ENCODE measurements around the gene POC1A. TPM values are rescaled to one million over a fixed set of nuclear protein-coding genes. Genes with fewer than 3 reads are reported as not detected.

The POC1A gene
- total and polyA plus RNA-seq, 2 experiments from 2014 or later, result 19.1 to 26.7 TPM

DNA sequence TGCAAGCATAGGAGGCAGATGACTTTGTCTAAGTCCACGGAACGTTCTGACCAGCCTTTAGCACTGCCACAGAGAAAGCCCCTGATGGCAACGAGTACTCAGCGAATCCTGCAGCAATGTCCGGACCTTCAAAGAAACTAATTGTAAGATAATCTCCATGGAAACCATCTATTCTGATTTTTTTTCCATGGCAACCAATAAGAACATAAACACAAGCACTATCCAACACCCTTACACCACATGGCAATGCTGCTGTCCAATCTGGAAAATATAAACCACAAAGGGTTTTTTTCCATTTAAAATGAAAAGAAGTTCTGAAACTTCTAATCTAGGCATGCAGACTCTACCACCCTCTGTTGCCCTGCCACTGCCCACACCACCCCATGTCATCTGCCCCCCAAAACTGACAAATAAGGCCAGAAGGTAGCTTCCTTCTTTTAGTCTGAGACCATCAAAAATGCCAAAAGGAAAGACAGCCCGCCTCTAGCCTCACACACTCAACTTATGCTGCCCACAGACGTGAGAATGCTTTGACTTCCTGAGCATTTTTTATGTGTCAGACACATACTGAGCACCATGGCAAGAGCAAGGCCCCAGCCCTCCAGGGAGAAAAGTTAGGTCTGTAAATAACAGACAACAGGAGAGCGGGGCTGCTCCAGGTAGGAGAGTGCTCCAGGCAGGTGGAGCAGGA, 44.5 kb downstream of the POC1A start:
- no peaks in the 10 kb centered on the region for H3F3A ChIP-seq (replicated peaks; ENCODE audit: low read depth)
- no peaks in the 10 kb centered on the region; the same call in 2 of the 3 replicates for H3K4me1 Mint-ChIP-seq
- H3K9me3 Mint-ChIP-seq, result no peaks in the 10 kb centered on the region
- H3K4me3 ChIP-seq, result no peak overlapping the region
- H3K36me3 Mint-ChIP-seq (ENCODE audit: low read depth), result peaks cover 23% of the 10 kb centered on the region
- H3K36me3 ChIP-seq (ENCODE audit: insufficient read depth), result no peaks in the 10 kb centered on the region; the same call in 1 of the 2 replicates
- H3K9me2 ChIP-seq (ENCODE audit: insufficient read depth), result no peaks in the 10 kb centered on the region
- ATAC-seq, result no peak
- H3K4me2 ChIP-seq, result no peak overlapping the region
- TF ChIP-seq, protein P1, sequence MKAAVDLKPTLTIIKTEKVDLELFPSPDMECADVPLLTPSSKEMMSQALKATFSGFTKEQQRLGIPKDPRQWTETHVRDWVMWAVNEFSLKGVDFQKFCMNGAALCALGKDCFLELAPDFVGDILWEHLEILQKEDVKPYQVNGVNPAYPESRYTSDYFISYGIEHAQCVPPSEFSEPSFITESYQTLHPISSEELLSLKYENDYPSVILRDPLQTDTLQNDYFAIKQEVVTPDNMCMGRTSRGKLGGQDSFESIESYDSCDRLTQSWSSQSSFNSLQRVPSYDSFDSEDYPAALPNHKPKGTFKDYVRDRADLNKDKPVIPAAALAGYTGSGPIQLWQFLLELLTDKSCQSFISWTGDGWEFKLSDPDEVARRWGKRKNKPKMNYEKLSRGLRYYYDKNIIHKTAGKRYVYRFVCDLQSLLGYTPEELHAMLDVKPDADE (IDR thresholded peaks at IDR 0.05), result no peak
- TF ChIP-seq REST (IDR thresholded peaks at IDR 0.05; ENCODE audit: unreplicated experiment), result no peak
- TF ChIP-seq CREB1 (CRISPR knock-in tag; IDR thresholded peaks at IDR 0.05; ENCODE audit: low read depth), result no peak
- TF ChIP-seq STAT1 (IDR thresholded peaks at IDR 0.05; ENCODE audit: unreplicated experiment), result no peak
- TF ChIP-seq, protein P2, sequence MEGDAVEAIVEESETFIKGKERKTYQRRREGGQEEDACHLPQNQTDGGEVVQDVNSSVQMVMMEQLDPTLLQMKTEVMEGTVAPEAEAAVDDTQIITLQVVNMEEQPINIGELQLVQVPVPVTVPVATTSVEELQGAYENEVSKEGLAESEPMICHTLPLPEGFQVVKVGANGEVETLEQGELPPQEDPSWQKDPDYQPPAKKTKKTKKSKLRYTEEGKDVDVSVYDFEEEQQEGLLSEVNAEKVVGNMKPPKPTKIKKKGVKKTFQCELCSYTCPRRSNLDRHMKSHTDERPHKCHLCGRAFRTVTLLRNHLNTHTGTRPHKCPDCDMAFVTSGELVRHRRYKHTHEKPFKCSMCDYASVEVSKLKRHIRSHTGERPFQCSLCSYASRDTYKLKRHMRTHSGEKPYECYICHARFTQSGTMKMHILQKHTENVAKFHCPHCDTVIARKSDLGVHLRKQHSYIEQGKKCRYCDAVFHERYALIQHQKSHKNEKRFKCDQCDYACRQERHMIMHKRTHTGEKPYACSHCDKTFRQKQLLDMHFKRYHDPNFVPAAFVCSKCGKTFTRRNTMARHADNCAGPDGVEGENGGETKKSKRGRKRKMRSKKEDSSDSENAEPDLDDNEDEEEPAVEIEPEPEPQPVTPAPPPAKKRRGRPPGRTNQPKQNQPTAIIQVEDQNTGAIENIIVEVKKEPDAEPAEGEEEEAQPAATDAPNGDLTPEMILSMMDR (conservative IDR thresholded peaks at IDR 0.05; ENCODE audit: low read depth in 2 of 2), result no peak
- no peak for TF ChIP-seq POLR2AphosphoS5 (IDR thresholded peaks at IDR 0.05; ENCODE audit: low read depth)
- TF ChIP-seq NANOG (IDR thresholded peaks at IDR 0.05; ENCODE audit: borderline replicate concordance), result no peak
- TF ChIP-seq, protein P3, sequence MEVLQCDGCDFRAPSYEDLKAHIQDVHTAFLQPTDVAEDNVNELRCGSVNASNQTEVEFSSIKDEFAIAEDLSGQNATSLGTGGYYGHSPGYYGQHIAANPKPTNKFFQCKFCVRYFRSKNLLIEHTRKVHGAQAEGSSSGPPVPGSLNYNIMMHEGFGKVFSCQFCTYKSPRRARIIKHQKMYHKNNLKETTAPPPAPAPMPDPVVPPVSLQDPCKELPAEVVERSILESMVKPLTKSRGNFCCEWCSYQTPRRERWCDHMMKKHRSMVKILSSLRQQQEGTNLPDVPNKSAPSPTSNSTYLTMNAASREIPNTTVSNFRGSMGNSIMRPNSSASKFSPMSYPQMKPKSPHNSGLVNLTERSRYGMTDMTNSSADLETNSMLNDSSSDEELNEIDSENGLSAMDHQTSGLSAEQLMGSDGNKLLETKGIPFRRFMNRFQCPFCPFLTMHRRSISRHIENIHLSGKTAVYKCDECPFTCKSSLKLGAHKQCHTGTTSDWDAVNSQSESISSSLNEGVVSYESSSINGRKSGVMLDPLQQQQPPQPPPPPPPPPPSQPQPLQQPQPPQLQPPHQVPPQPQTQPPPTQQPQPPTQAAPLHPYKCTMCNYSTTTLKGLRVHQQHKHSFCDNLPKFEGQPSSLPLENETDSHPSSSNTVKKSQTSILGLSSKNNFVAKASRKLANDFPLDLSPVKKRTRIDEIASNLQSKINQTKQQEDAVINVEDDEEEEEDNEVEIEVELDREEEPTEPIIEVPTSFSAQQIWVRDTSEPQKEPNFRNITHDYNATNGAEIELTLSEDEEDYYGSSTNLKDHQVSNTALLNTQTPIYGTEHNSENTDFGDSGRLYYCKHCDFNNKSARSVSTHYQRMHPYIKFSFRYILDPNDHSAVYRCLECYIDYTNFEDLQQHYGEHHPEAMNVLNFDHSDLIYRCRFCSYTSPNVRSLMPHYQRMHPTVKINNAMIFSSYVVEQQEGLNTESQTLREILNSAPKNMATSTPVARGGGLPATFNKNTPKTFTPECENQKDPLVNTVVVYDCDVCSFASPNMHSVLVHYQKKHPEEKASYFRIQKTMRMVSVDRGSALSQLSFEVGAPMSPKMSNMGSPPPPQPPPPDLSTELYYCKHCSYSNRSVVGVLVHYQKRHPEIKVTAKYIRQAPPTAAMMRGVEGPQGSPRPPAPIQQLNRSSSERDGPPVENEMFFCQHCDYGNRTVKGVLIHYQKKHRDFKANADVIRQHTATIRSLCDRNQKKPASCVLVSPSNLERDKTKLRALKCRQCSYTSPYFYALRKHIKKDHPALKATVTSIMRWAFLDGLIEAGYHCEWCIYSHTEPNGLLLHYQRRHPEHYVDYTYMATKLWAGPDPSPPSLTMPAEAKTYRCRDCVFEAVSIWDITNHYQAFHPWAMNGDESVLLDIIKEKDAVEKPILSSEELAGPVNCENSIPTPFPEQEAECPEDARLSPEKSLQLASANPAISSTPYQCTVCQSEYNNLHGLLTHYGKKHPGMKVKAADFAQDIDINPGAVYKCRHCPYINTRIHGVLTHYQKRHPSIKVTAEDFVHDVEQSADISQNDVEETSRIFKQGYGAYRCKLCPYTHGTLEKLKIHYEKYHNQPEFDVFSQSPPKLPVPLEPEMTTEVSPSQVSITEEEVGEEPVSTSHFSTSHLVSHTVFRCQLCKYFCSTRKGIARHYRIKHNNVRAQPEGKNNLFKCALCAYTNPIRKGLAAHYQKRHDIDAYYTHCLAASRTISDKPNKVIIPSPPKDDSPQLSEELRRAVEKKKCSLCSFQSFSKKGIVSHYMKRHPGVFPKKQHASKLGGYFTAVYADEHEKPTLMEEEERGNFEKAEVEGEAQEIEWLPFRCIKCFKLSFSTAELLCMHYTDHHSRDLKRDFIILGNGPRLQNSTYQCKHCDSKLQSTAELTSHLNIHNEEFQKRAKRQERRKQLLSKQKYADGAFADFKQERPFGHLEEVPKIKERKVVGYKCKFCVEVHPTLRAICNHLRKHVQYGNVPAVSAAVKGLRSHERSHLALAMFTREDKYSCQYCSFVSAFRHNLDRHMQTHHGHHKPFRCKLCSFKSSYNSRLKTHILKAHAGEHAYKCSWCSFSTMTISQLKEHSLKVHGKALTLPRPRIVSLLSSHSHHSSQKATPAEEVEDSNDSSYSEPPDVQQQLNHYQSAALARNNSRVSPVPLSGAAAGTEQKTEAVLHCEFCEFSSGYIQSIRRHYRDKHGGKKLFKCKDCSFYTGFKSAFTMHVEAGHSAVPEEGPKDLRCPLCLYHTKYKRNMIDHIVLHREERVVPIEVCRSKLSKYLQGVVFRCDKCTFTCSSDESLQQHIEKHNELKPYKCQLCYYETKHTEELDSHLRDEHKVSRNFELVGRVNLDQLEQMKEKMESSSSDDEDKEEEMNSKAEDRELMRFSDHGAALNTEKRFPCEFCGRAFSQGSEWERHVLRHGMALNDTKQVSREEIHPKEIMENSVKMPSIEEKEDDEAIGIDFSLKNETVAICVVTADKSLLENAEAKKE (CRISPR knock-in tag; IDR thresholded peaks at IDR 0.05), result no peak
- TF ChIP-seq JUNB (IDR thresholded peaks at IDR 0.05; ENCODE audit: unreplicated experiment), result no peak
- TF ChIP-seq ZNF114 (CRISPR knock-in tag; IDR thresholded peaks at IDR 0.05), result no peak
- no peak for TF ChIP-seq EZH2phosphoT487 (IDR thresholded peaks at IDR 0.05; ENCODE audit: unreplicated experiment)
- no peak for TF ChIP-seq EZH2 (IDR thresholded peaks at IDR 0.05; ENCODE audit: low read depth, unreplicated experiment)
- no peak for TF ChIP-seq ZNF331 (CRISPR knock-in tag; IDR thresholded peaks at IDR 0.05; ENCODE audit: low read depth)
- H3K27ac ChIP-seq (ENCODE audit: low read depth), result no peak overlapping the region
- H2AFZ ChIP-seq, result no peak overlapping the region
- no peaks in the 10 kb centered on the region for H3K79me2 ChIP-seq (replicated peaks; ENCODE audit: insufficient read depth)
- no peaks in the 10 kb centered on the region for H4K20me1 ChIP-seq (replicated peaks; ENCODE audit: insufficient read depth)
- no peaks in the 10 kb centered on the region for H3K4me1 ChIP-seq (ENCODE audit: insufficient read depth)
- no peaks in the 10 kb centered on the region for H3K27me3 ChIP-seq (ENCODE audit: insufficient read depth)
- DNase-seq (ENCODE audit: low spot score), result no peak
- no peak overlapping the region for H3K4me3 Mint-ChIP-seq
- no peak overlapping the region for H3K27ac Mint-ChIP-seq
- H3K27me3 Mint-ChIP-seq (ENCODE audit: insufficient read depth, low read depth, poor library complexity), result no peaks in the 10 kb centered on the region

Measured in GM23338 (cell line).